ENCODE results near the gene PIM3.
A peak's percentile ranks its signal among the peaks of the same experiment; 100 is the strongest.

Gene PIM3

DNA sequence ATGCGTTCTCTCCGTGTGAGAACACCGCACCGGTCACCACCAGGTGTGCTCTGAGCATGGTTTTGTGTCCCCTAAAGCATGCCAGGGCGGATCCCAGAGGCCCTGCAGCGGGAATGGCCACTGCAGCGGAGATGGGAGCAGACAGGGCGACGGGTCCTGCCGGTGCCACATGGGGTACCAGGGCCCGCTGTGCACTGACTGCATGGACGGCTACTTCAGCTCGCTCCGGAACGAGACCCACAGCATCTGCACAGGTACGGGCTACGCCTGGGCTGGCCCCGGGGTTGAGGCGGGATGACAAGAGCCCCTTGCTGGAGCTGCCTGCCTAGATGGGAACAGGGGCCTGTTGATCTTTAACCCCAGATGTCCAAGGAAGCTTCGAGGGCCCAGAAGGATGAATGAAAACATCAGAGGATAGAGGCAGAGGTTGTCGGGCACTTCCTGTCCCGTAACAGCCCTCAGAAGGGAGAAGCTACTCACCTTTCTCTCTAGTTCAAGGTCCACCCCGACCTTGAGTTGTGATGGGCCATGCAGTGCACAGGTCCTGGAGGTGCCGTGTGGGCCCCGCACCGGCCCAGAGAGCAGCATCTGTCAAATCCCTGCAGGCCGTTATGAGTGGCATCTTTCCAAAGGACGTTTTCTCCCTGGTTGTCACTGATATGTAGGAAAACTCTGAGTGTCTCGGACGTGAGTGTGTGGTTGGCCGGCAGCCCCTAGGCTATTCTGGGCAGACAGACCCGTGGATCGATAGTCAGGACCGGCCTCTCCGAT is 38.9 kb upstream of the PIM3 start:
- H3K9ac ChIP-seq (ENCODE audit: low read length) = no peak overlapping the region
- H3K4me2 ChIP-seq (ENCODE audit: low read depth, low read length, poor library complexity, severe bottlenecking) = no peak overlapping the region
- no peak overlapping the region for H2AFZ ChIP-seq (ENCODE audit: low read depth, low read length, severe bottlenecking)
- no peak for TF ChIP-seq EZH2phosphoT487 (conservative IDR thresholded peaks at IDR 0.05; ENCODE audit: low read length)
- TF ChIP-seq, protein P1, sequence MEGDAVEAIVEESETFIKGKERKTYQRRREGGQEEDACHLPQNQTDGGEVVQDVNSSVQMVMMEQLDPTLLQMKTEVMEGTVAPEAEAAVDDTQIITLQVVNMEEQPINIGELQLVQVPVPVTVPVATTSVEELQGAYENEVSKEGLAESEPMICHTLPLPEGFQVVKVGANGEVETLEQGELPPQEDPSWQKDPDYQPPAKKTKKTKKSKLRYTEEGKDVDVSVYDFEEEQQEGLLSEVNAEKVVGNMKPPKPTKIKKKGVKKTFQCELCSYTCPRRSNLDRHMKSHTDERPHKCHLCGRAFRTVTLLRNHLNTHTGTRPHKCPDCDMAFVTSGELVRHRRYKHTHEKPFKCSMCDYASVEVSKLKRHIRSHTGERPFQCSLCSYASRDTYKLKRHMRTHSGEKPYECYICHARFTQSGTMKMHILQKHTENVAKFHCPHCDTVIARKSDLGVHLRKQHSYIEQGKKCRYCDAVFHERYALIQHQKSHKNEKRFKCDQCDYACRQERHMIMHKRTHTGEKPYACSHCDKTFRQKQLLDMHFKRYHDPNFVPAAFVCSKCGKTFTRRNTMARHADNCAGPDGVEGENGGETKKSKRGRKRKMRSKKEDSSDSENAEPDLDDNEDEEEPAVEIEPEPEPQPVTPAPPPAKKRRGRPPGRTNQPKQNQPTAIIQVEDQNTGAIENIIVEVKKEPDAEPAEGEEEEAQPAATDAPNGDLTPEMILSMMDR (IDR thresholded peaks at IDR 0.05; ENCODE audit: insufficient read depth, low read length, poor library complexity, severe bottlenecking) = no peak
- H3K4me3 ChIP-seq (ENCODE audit: insufficient read depth, low read length, poor library complexity, severe bottlenecking) = no peak overlapping the region
- no peaks in the 10 kb centered on the region for H3K9me3 ChIP-seq (ENCODE audit: insufficient read depth, low read length)
- peaks cover 11% of the 10 kb centered on the region for H3K79me2 ChIP-seq (ENCODE audit: insufficient read depth, low read length)
- no peaks in the 10 kb centered on the region for H3K27me3 ChIP-seq (ENCODE audit: low read length)
- H4K20me1 ChIP-seq (ENCODE audit: low read depth, low read length) = no peaks in the 10 kb centered on the region
- H3K36me3 ChIP-seq (ENCODE audit: low read length) = no peaks in the 10 kb centered on the region
- no peak overlapping the region for H3K27ac ChIP-seq (ENCODE audit: low read depth, low read length)
- no peaks in the 10 kb centered on the region for H3K9me2 ChIP-seq (replicated peaks; ENCODE audit: insufficient read depth, low read length)
- H3F3A ChIP-seq (ENCODE audit: insufficient read depth) = peaks cover 29% of the 10 kb centered on the region

DNA sequence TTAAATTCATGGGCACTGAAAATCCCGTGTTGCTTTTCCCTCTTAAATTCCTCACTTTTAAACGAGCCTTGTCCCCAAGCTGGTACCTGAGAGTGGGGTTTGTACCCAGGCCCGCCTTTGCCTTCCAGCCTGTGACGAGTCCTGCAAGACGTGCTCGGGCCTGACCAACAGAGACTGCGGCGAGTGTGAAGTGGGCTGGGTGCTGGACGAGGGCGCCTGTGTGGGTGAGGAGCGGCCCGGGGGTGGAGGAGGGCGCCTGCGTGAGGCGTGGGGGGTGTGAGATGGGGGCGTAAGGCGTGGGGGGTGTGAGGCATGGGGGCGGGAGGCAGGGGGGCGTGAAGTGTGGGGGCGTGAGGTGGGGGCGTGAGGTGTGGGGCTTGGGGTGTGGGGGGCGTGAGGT is 38.1 kb upstream of the PIM3 start:
- no peak overlapping the region for H3K27ac ChIP-seq (ENCODE audit: low read depth, low read length)
- peaks cover 4% of the 10 kb centered on the region for H3K79me2 ChIP-seq (ENCODE audit: insufficient read depth, low read length)
- no peak for TF ChIP-seq EZH2phosphoT487 (conservative IDR thresholded peaks at IDR 0.05; ENCODE audit: low read length)
- TF ChIP-seq, protein P1 (IDR thresholded peaks at IDR 0.05; ENCODE audit: insufficient read depth, low read length, poor library complexity, severe bottlenecking) = no peak
- no peaks in the 10 kb centered on the region for H3K9me3 ChIP-seq (ENCODE audit: insufficient read depth, low read length)
- no peak overlapping the region for H3K4me3 ChIP-seq (ENCODE audit: insufficient read depth, low read length, poor library complexity, severe bottlenecking)
- no peaks in the 10 kb centered on the region for H3K27me3 ChIP-seq (ENCODE audit: low read length)
- no peaks in the 10 kb centered on the region for H3K36me3 ChIP-seq (ENCODE audit: low read length)
- peaks cover 36% of the 10 kb centered on the region for H3F3A ChIP-seq (ENCODE audit: insufficient read depth)
- H3K4me2 ChIP-seq (ENCODE audit: low read depth, low read length, poor library complexity, severe bottlenecking) = no peak overlapping the region
- H4K20me1 ChIP-seq (ENCODE audit: low read depth, low read length) = no peaks in the 10 kb centered on the region
- no peak overlapping the region for H2AFZ ChIP-seq (ENCODE audit: low read depth, low read length, severe bottlenecking)
- H3K9me2 ChIP-seq (replicated peaks; ENCODE audit: insufficient read depth, low read length) = no peaks in the 10 kb centered on the region
- no peak overlapping the region for H3K9ac ChIP-seq (ENCODE audit: low read length)

DNA sequence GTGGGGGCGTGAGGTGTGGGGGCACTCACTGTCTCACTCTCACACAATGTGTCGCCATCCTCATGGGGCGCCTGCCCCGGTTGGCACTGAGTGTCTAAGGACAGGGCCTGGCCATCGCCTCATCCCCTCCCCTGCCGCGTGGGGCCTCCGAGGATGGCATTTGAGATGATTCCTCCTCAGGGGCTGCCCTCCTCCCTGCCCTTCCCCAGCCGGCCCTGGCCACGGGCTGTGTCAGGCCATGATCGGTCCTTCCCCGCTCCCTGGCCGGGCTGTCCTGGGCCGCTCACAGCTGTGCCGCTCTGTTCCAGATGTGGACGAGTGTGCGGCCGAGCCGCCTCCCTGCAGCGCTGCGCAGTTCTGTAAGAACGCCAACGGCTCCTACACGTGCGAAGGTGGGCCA is 37.6 kb upstream of the PIM3 start:
- Histone ChIP-seq H4K20me1 (ENCODE audit: low read depth, low read length) (no peaks in the 10 kb centered on the region), H3K36me3 (ENCODE audit: low read length) (no peaks in the 10 kb centered on the region), H3K4me3 (ENCODE audit: insufficient read depth, low read length, poor library complexity, severe bottlenecking) (no peak overlapping the region), H3K27ac (ENCODE audit: low read depth, low read length) (peak overlapping the region; percentile 98), H3K79me2 (ENCODE audit: insufficient read depth, low read length) (no peaks in the 10 kb centered on the region; the same call in 1 of the 2 replicates), H3K9me3 (ENCODE audit: insufficient read depth, low read length) (no peaks in the 10 kb centered on the region), H3F3A (ENCODE audit: insufficient read depth) (peaks cover 38% of the 10 kb centered on the region), H3K9me2 (replicated peaks; ENCODE audit: insufficient read depth, low read length) (no peaks in the 10 kb centered on the region), H3K4me2 (ENCODE audit: low read depth, low read length, poor library complexity, severe bottlenecking) (peak overlapping the region; percentile 15), H3K27me3 (ENCODE audit: low read length) (no peaks in the 10 kb centered on the region), H2AFZ (ENCODE audit: low read depth, low read length, severe bottlenecking) (no peak overlapping the region), H3K9ac (ENCODE audit: low read length) (no peak overlapping the region)
- TF ChIP-seq, protein P1 (IDR thresholded peaks at IDR 0.05; ENCODE audit: insufficient read depth, low read length, poor library complexity, severe bottlenecking) = no peak
- no peak for TF ChIP-seq EZH2phosphoT487 (conservative IDR thresholded peaks at IDR 0.05; ENCODE audit: low read length)

Data from SU-DHL-6 (cell line).